H7 (cell line): ENCODE measurements around the gene TYRO3. TPM values are rescaled to one million over a fixed set of nuclear protein-coding genes. Genes with fewer than 3 reads are reported as not detected.

ENCODE experiments used
- DNase-seq: peaks from one replicate; pipeline ENCODE4 v3.0.0; 2012
- H3K27me3 ChIP-seq: 2 replicates; pipeline ENCODE4 v1.6.0; 2011; ENCODE audit warnings: mild to moderate bottlenecking, low read length; ENCODE audit not compliant: control insufficient read depth, insufficient read depth
- H3K36me3 ChIP-seq: replicated peaks from 2 replicates; pipeline ENCODE4 v1.5.1; 2011; ENCODE audit warnings: low read length; ENCODE audit not compliant: control insufficient read depth, insufficient read depth
- H3K4me3 ChIP-seq: 2 replicates; pipeline ENCODE4 v1.5.1; 2011; ENCODE audit warnings: low read depth, mild to moderate bottlenecking, control low read depth, low read length, moderate library complexity; ENCODE audit not compliant: insufficient read depth
- total RNA-seq: library from RNA; depleted of rRNA; stranded (reverse); fragments of >200 nt; shearing (Covaris generic); gene quantifications from 2 replicates; pipeline ENCODE4 v1.2.3, GENCODE V29; 2014; rRNA removed

The TYRO3 gene
- total RNA-seq, result 65.8 and 72.6 TPM in 2 replicates

- peak; percentile 94 for DNase-seq
- H3K27me3 ChIP-seq, result no peaks in the 10 kb centered on the region
- peak within 1 kb of the TSS; percentile 78 for H3K4me3 ChIP-seq
- H3K36me3 ChIP-seq, result peaks cover 4% of the 10 kb centered on the region
Measured at GRCh38 chr15:41558400-41559238, at the start of gene TYRO3. TYRO3 (plus strand) TSS chr15:41559212; CDS start chr15:41559258, 46 bp downstream.

GRCh38 chr15:41510728-41511127, 48.3 kb upstream of the TYRO3 start:
- Histone ChIP-seq H3K27me3 (peaks cover 64% of the 10 kb centered on the region), H3K4me3 (no peak overlapping the region), H3K36me3 (no peaks in the 10 kb centered on the region)
- no peak for DNase-seq

- peaks cover 60% of the 10 kb centered on the region for H3K27me3 ChIP-seq
- peak overlapping the region; percentile 23 for H3K4me3 ChIP-seq
- no peaks in the 10 kb centered on the region for H3K36me3 ChIP-seq
- peak; percentile 91 for DNase-seq
Measured at GRCh38 chr15:41511331-41511898, 47.6 kb upstream of the TYRO3 start.

- Histone ChIP-seq H3K27me3 (peaks cover 60% of the 10 kb centered on the region), H3K36me3 (no peaks in the 10 kb centered on the region; the same call in 1 of the 2 replicates), H3K4me3 (peak overlapping the region; percentile 23; the same call in 1 of the 2 replicates)
- DNase-seq, result peak; percentile 86
Measured at GRCh38 chr15:41511899-41512369, 47.1 kb upstream of the TYRO3 start.

GRCh38 chr15:41512512-41512939, 46.5 kb upstream of the TYRO3 start:
- Histone ChIP-seq H3K36me3 (peaks cover 3% of the 10 kb centered on the region), H3K27me3 (peaks cover 55% of the 10 kb centered on the region), H3K4me3 (peak overlapping the region; percentile 38; the same call in 1 of the 2 replicates)
- DNase-seq, result no peak

GRCh38 chr15:41512940-41513505, 46.0 kb upstream of the TYRO3 start:
- H3K27me3 ChIP-seq, result peaks cover 53% of the 10 kb centered on the region
- H3K4me3 ChIP-seq, result peak overlapping the region; percentile 38
- H3K36me3 ChIP-seq, result peaks cover 5% of the 10 kb centered on the region
- DNase-seq, result peak; percentile 82

- peak; percentile 89 for DNase-seq
- Histone ChIP-seq H3K4me3 (peak within 1 kb of the TSS; percentile 38), H3K27me3 (peaks cover 48% of the 10 kb centered on the region), H3K36me3 (peaks cover 5% of the 10 kb centered on the region)
Measured at GRCh38 chr15:41513506-41514227, 45.3 kb upstream of the TYRO3 start, which contains the start of gene LTK. LTK (minus strand) TSS chr15:41513827; CDS start chr15:41513709, 118 bp downstream.

- Histone ChIP-seq H3K4me3 (no peak overlapping the region), H3K36me3 (peaks cover 15% of the 10 kb centered on the region), H3K27me3 (peaks cover 11% of the 10 kb centered on the region)
- no peak for DNase-seq
Measured at GRCh38 chr15:41517895-41518449, 41.0 kb upstream of the TYRO3 start.

- no peak for DNase-seq
- H3K36me3 ChIP-seq, result peaks cover 24% of the 10 kb centered on the region
- no peak overlapping the region for H3K4me3 ChIP-seq
- no peaks in the 10 kb centered on the region for H3K27me3 ChIP-seq
Measured at GRCh38 chr15:41520636-41521035, 38.4 kb upstream of the TYRO3 start.

GRCh38 chr15:41521614-41522013, 37.4 kb upstream of the TYRO3 start:
- H3K27me3 ChIP-seq, result no peaks in the 10 kb centered on the region
- DNase-seq, result no peak

GRCh38 chr15:41523097-41523496, 35.9 kb upstream of the TYRO3 start:
- Histone ChIP-seq H3K27me3 (no peaks in the 10 kb centered on the region), H3K36me3 (peaks cover 36% of the 10 kb centered on the region), H3K4me3 (no peak overlapping the region)
- no peak for DNase-seq

More at GRCh38 chr15:41521614-41522013, 37.4 kb upstream of the TYRO3 start:
- Histone ChIP-seq H3K36me3 (peaks cover 27% of the 10 kb centered on the region), H3K4me3 (no peak overlapping the region)

- no peaks in the 10 kb centered on the region for H3K27me3 ChIP-seq
- H3K36me3 ChIP-seq, result peaks cover 53% of the 10 kb centered on the region
- no peak for DNase-seq
- H3K4me3 ChIP-seq, result no peak overlapping the region
Measured at GRCh38 chr15:41530363-41530956, 28.6 kb upstream of the TYRO3 start.

- peaks cover 29% of the 10 kb centered on the region for H3K36me3 ChIP-seq
- DNase-seq, result no peak
- H3K27me3 ChIP-seq, result no peaks in the 10 kb centered on the region
- H3K4me3 ChIP-seq, result no peak overlapping the region
Measured at GRCh38 chr15:41535544-41535943, 23.5 kb upstream of the TYRO3 start.
